GM08714 (cell line): ENCODE measurements around the gene PRDM16.

Experiments
- H3K4me3 ChIP-seq: fragments of 200-500 bp; sonication (Bioruptor generic); 2 replicates; pipeline ENCODE4 v1.5.1; 2014; ENCODE audit warnings: mild to moderate bottlenecking, low read length, inconsistent platforms
- ZNF274 ChIP-seq: IDR thresholded peaks from 2 replicates; pipeline ENCODE4 v1.6.1; 2012; ENCODE audit warnings: mild to moderate bottlenecking, low read depth, low read length

Gene PRDM16

GRCh38 chr1:3036447-3037280, 32.3 kb upstream of the PRDM16 start:
- no peak overlapping the region for H3K4me3 ChIP-seq

GRCh38 chr1:3037281-3038040, 31.5 kb upstream of the PRDM16 start:
- H3K4me3 ChIP-seq: no peak overlapping the region
- no peak for TF ChIP-seq ZNF274

More at GRCh38 chr1:3036447-3037280, 32.3 kb upstream of the PRDM16 start:
- no peak for TF ChIP-seq ZNF274

DNA sequence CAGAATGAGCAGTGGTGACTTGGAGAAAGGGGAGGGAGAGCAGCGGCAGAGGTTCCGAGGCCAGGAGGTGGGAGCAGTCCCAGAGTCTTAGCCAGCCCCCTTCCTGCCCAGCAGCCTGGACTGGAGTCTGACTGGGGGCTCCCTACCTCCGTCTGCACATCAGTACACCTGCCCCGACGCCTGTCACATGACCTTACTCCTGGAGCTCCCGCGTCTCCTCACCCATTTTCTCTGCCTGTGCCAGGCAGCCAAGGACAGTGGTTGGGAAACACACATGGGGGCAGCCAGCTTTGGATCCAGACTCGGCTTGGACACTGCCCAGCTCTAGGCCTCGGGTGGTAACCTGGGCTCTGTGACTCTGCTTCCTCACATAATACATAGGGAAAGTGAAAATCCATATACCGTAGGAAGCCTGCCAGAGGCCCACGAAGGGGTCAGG, 30.9 kb upstream of the PRDM16 start:
- H3K4me3 ChIP-seq: no peak overlapping the region
- TF ChIP-seq ZNF274: no peak

GRCh38 chr1:3038571-3039181, 30.3 kb upstream of the PRDM16 start:
- no peak for TF ChIP-seq ZNF274
- H3K4me3 ChIP-seq: no peak overlapping the region

GRCh38 chr1:3040004-3040403, 29.0 kb upstream of the PRDM16 start:
- H3K4me3 ChIP-seq: no peak overlapping the region
- no peak for TF ChIP-seq ZNF274

DNA sequence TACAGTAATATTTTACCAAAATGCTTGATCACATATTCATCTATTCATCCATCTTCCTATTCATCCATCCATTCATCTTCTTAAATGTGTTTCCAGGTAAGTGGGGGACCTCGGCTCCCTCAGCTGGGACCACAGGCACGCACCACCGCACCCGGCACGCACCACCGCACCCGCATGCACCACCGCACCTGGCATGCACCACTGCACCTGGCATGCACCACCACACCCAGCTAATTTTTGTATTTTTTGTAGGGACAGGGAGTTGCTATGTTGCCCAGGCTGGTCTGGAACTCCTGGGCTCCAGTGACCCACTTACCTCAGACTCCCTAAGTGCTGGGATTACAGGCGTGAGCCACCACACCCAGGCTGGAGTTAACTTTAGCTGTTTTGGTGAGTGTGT, 26.5 kb upstream of the PRDM16 start:
- no peak for TF ChIP-seq ZNF274

DNA sequence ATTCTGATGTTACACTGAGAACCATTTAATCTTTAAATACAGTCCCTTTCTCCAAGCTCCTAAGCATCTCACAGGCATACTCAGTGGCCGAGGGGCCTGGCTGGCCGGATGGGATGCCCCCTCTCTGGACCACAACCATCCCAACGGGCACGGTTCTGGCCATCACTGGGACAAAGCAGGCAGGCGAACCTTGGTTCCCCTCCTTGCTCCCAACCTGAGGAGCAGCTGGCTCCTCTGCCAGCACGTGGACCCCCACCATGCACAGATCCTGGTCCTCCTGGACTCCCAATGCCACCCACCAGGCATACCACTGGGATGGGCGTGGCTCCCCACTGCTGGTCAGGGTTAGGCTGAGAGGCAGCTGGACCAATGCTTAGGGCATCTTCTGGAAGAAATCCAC, 19.8 kb upstream of the PRDM16 start:
- H3K4me3 ChIP-seq: no peak overlapping the region
- TF ChIP-seq ZNF274: no peak

More for the DNA sequence above, 26.5 kb upstream of the PRDM16 start:
- H3K4me3 ChIP-seq: no peak overlapping the region

DNA sequence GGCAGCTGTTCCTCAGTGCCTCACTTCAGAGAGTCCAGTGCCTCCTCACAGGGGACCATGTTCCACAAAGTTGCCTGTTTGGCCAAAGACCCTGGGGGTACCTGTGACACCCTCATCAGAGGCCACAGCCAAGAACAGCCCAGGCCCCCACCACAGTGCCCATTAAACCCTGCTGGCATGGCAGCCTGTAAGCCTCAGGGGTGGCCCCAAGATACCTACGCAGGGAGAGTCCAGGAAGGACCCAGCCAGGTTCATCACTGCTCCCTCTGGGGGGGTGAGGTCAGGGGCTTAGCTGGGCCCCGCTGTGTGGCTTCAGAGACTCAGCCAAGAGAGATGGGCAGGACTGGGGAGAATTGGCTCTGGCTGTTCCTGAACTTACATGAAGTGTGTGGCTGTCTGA, 19.1 kb upstream of the PRDM16 start:
- no peak overlapping the region for H3K4me3 ChIP-seq
- TF ChIP-seq ZNF274: no peak

GRCh38 chr1:3050603-3051002, 18.4 kb upstream of the PRDM16 start:
- TF ChIP-seq ZNF274: no peak
- no peak overlapping the region for H3K4me3 ChIP-seq

- H3K4me3 ChIP-seq: no peak overlapping the region
- no peak for TF ChIP-seq ZNF274
Observed at GRCh38 chr1:3051270-3052268, 17.4 kb upstream of the PRDM16 start.

GRCh38 chr1:3052501-3052900, 16.5 kb upstream of the PRDM16 start:
- no peak for TF ChIP-seq ZNF274
- H3K4me3 ChIP-seq: no peak overlapping the region

- no peak for TF ChIP-seq ZNF274
- no peak overlapping the region for H3K4me3 ChIP-seq
Observed at GRCh38 chr1:3053366-3053980, 15.5 kb upstream of the PRDM16 start.

GRCh38 chr1:3053986-3054385, 15.0 kb upstream of the PRDM16 start:
- H3K4me3 ChIP-seq: no peak overlapping the region
- no peak for TF ChIP-seq ZNF274
